ENCODE measurements around the gene SPECC1. TPM values are rescaled to one million over a fixed set of nuclear protein-coding genes. Genes with fewer than 3 reads are reported as not detected.

SPECC1 gene
- total and polyA plus RNA-seq, 9 of the 15 experiments (the other 6 are each of a cell fraction or from before 2014, with no cell fraction given): 2.4 to 19.6 (median 14.7) TPM

- TF ChIP-seq TFE3 (CRISPR knock-in tag; IDR thresholded peaks at IDR 0.05): no peak
- TF ChIP-seq ZNF518B (CRISPR knock-in tag; IDR thresholded peaks at IDR 0.05): no peak
- TF ChIP-seq PBX2 (CRISPR knock-in tag; IDR thresholded peaks at IDR 0.05; ENCODE audit: low read depth): no peak
- TF ChIP-seq PBX2 (tag; conservative IDR thresholded peaks at IDR 0.05; ENCODE audit: low read depth): no peak
- no peak for TF ChIP-seq XRCC4 (IDR thresholded peaks at IDR 0.05; ENCODE audit: extremely low read depth, insufficient read depth, insufficient read length)
- no peak for TF ChIP-seq ETV1 (tag; conservative IDR thresholded peaks at IDR 0.05; ENCODE audit: low read depth)
- no peak for TF ChIP-seq MITF (IDR thresholded peaks at IDR 0.05)
- TF ChIP-seq HCFC1 (IDR thresholded peaks at IDR 0.05; ENCODE audit: low read depth, low read length): no peak
- no peak for TF ChIP-seq ZNF23 (CRISPR knock-in tag; IDR thresholded peaks at IDR 0.05)
Observed at GRCh38 chr17:20226814-20227482, 217.8 kb downstream of the SPECC1 start (continued).
